Stimulated activated CD8-positive, alpha-beta memory T cell treated with anti-CD3 and anti-CD28 coated beads, Interleukin-12 subunit alpha, Interleukin-12 subunit beta, amount 100 ng/mL, for 24 hours (primary cell): ENCODE measurements around the gene NSUN4.

Experiments used
- DNase-seq: peaks from one replicate; pipeline ENCODE4 v3.0.0-alpha.2; 2020; ENCODE audit errors: extremely low read depth

The NSUN4 gene

GRCh38 chr1:46405724-46406123, 65.1 kb downstream of the NSUN4 start:
- DNase-seq = no peak

GRCh38 chr1:46406881-46407608, 66.4 kb downstream of the NSUN4 start:
- DNase-seq = no peak

GRCh38 chr1:46407636-46408035, 67.0 kb downstream of the NSUN4 start:
- DNase-seq = no peak

- no peak for DNase-seq
Measured at GRCh38 chr1:46408356-46409062, 67.9 kb downstream of the NSUN4 start.

- DNase-seq = no peak
Measured at GRCh38 chr1:46409063-46409372, 68.4 kb downstream of the NSUN4 start.

- DNase-seq = no peak
Measured at GRCh38 chr1:46410156-46411009, 69.8 kb downstream of the NSUN4 start.

GRCh38 chr1:46411010-46411405, 70.4 kb downstream of the NSUN4 start:
- DNase-seq = no peak
